RPMI7951 (cell line): ENCODE results near the gene NUDT3. TPM values are rescaled to one million over a fixed set of nuclear protein-coding genes. Genes with fewer than 3 reads are reported as not detected.

Source experiments
- DNase-seq: peaks from one replicate; pipeline ENCODE4 v3.0.0-alpha.2; 2012; ENCODE audit warnings: low read depth
- total RNA-seq: library from RNA; depleted of rRNA; stranded (reverse); fragments of >200 nt; shearing (Covaris generic); gene quantifications from 2 replicates; pipeline ENCODE4 v1.2.3, GENCODE V29; 2014

NUDT3 gene
- total RNA-seq, 1 experiment from 2014 or later: 19.1 TPM

GRCh38 chr6:34322732-34323131 lies 69.7 kb downstream of the NUDT3 start:
- no peak for DNase-seq

GRCh38 chr6:34321821-34322220 lies 70.6 kb downstream of the NUDT3 start:
- no peak for DNase-seq

GRCh38 chr6:34319471-34319885 lies 73.0 kb downstream of the NUDT3 start:
- no peak for DNase-seq

GRCh38 chr6:34318499-34319470 lies 73.7 kb downstream of the NUDT3 start:
- DNase-seq: no peak

GRCh38 chr6:34317882-34318498 lies 74.5 kb downstream of the NUDT3 start:
- DNase-seq: no peak

GRCh38 chr6:34317172-34317477 lies 75.3 kb downstream of the NUDT3 start:
- DNase-seq: no peak

GRCh38 chr6:34316431-34317171 lies 75.9 kb downstream of the NUDT3 start:
- no peak for DNase-seq

- no peak for DNase-seq
Measured at GRCh38 chr6:34315780-34316179, 76.7 kb downstream of the NUDT3 start.

- no peak for DNase-seq
Measured at GRCh38 chr6:34315256-34315655, 77.2 kb downstream of the NUDT3 start.

- DNase-seq: no peak
Measured at GRCh38 chr6:34312259-34312658, 80.2 kb downstream of the NUDT3 start.

GRCh38 chr6:34310817-34311216 lies 81.7 kb downstream of the NUDT3 start:
- no peak for DNase-seq

- DNase-seq: no peak
Measured at GRCh38 chr6:34308483-34308882, 84.0 kb downstream of the NUDT3 start.

GRCh38 chr6:34305982-34306708 lies 86.3 kb downstream of the NUDT3 start:
- DNase-seq: no peak

- DNase-seq: no peak
Measured at GRCh38 chr6:34305497-34305896, 87.0 kb downstream of the NUDT3 start.

- no peak for DNase-seq
Measured at GRCh38 chr6:34304164-34304563, 88.3 kb downstream of the NUDT3 start.

- DNase-seq: no peak
Measured at GRCh38 chr6:34302929-34303328, 89.5 kb downstream of the NUDT3 start.

- DNase-seq: peak; percentile 68
Measured at GRCh38 chr6:34301408-34301807, 91.1 kb downstream of the NUDT3 start.

GRCh38 chr6:34300332-34300751 lies 92.1 kb downstream of the NUDT3 start:
- no peak for DNase-seq

- no peak for DNase-seq
Measured at GRCh38 chr6:34298941-34299340, 93.5 kb downstream of the NUDT3 start.

GRCh38 chr6:34295721-34296120 lies 96.7 kb downstream of the NUDT3 start:
- peak; percentile 14 for DNase-seq

- no peak for DNase-seq
Measured at GRCh38 chr6:34292954-34293353, 99.5 kb downstream of the NUDT3 start.

GRCh38 chr6:34289137-34289536 lies 103.3 kb downstream of the NUDT3 start:
- no peak for DNase-seq
